Fibroblast of lung (primary cell): ENCODE data around the gene STX4. TPM values are rescaled to one million over a fixed set of nuclear protein-coding genes. Genes with fewer than 3 reads are reported as not detected.

ENCODE experiments used
- DNase-seq, 2 donors: peaks; one replicate each; pipeline versions ENCODE4 v3.0.0 to v3.0.0-alpha.2; 2010; ENCODE audit warnings: low read depth in 2 of 2
- H2AFZ ChIP-seq: 2 replicates; pipeline ENCODE4 v1.5.1; 2012; ENCODE audit warnings: low read length, control low read depth, inconsistent platforms
- H3K27ac ChIP-seq: 2 replicates; pipeline ENCODE4 v1.5.1; 2011; ENCODE audit warnings: low read length, control low read depth; ENCODE audit not compliant: insufficient read depth
- H3K27me3 ChIP-seq: 2 replicates; pipeline ENCODE4 v1.5.1; 2011; ENCODE audit warnings: mild to moderate bottlenecking, low read length; ENCODE audit not compliant: control insufficient read depth, insufficient read depth
- H3K36me3 ChIP-seq: 2 replicates; pipeline ENCODE4 v1.5.1; 2011; ENCODE audit warnings: low read length; ENCODE audit not compliant: control insufficient read depth, insufficient read depth
- H3K4me1 ChIP-seq: 2 replicates; pipeline ENCODE4 v1.5.1; 2011; ENCODE audit warnings: low read length; ENCODE audit not compliant: control insufficient read depth, insufficient read depth; ENCODE audit errors: extremely low read depth
- H3K4me2 ChIP-seq: 2 replicates; pipeline ENCODE4 v1.5.1; 2011; ENCODE audit warnings: low read length, control low read depth; ENCODE audit not compliant: insufficient read depth; ENCODE audit errors: extremely low read depth
- H3K4me3 ChIP-seq, 4 experiments: fragments of 200-600 bp in 1 of 4; sonication (generic) in 1 of 4; replicated peaks in 1 of 4; 2 replicates each; pipeline ENCODE4 v1.5.1; 2011 to 2016; ENCODE audit warnings: low read length in 4 of 4, low read depth in 3 of 4, mild to moderate bottlenecking in 3 of 4, control low read depth in 2 of 4, inconsistent platforms in 1 of 4, mixed read lengths in 1 of 4; ENCODE audit not compliant: insufficient read depth in 1 of 4; ENCODE audit errors: control extremely low read depth in 1 of 4
- H3K79me2 ChIP-seq: 2 replicates; pipeline ENCODE4 v1.5.1; 2012; ENCODE audit warnings: mild to moderate bottlenecking, low read length, inconsistent platforms; ENCODE audit not compliant: control insufficient read depth, insufficient read depth
- H3K9ac ChIP-seq: 2 replicates; pipeline ENCODE4 v1.5.1; 2011; ENCODE audit warnings: mild to moderate bottlenecking, low read length, control low read depth; ENCODE audit not compliant: insufficient read depth
- H3K9me3 ChIP-seq: 2 replicates; pipeline ENCODE4 v1.5.1; 2012; ENCODE audit warnings: low read depth, low read length; ENCODE audit not compliant: control insufficient read depth, insufficient read depth
- H4K20me1 ChIP-seq: 2 replicates; pipeline ENCODE4 v1.5.1; 2011; ENCODE audit warnings: low read length; ENCODE audit not compliant: control insufficient read depth, insufficient read depth; ENCODE audit errors: extremely low read depth
- EZH2 ChIP-seq: IDR thresholded peaks from 2 replicates; pipeline ENCODE4 v1.5.1; 2012; ENCODE audit warnings: low read length, control low read depth, mild to moderate bottlenecking; ENCODE audit errors: missing control alignments
- polyA plus RNA-seq, 2 donors: library from polyadenylated mRNA; depleted of rRNA in 1 of 2; stranded (reverse) in 1 of 2; unstranded in 1 of 2; fragments of >200 nt; gene quantifications; 2 replicates each; pipeline ENCODE4 v1.2.1, GENCODE V29; 2011 to 2012; ENCODE audit warnings: missing spikeins in 1 of 2
- total RNA-seq: library from RNA; depleted of rRNA; stranded (reverse); fragments of >200 nt; gene quantifications from 2 replicates; pipeline ENCODE4 v1.2.1, GENCODE V29; 2014
- TF ChIP-seq, protein P1 (sequence below), 2 donors: IDR thresholded peaks in 1 of 2; conservative IDR thresholded peaks in 1 of 2; 1 replicate in 1 of 2; 2 replicates in 1 of 2; pipeline ENCODE4 v1.5.1; 2011 to 2012; ENCODE audit warnings: low read length in 2 of 2, control low read depth in 1 of 2, inconsistent platforms in 1 of 2, low read depth in 1 of 2, mild to moderate bottlenecking in 1 of 2

Gene STX4
- total and polyA plus RNA-seq, 2 donors (not counting 1 experiment from before 2014, with no cell fraction given), result 37.5 to 42.8 TPM

DNA sequence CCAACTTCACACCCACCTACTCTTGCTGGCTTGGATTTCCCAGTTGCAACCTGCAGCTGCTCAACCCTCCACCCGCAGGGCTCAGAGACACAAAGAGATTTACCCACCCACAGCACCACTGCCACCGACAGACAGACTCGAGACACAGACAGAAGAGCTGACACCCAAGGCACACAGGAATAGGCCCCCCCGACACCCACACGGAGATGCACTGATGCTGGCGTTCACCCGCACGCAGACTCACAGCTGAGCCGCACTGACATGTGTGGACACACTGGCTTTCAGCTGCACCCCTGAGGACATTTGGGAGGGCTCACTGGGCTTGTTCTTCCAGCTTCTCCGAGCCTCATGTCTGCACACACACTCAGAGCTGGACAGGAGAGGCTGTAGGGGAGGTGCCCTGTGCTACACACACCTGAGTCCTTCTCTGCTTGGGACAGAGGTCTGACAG, 31.1 kb upstream of the STX4 start:
- TF ChIP-seq, protein P1, sequence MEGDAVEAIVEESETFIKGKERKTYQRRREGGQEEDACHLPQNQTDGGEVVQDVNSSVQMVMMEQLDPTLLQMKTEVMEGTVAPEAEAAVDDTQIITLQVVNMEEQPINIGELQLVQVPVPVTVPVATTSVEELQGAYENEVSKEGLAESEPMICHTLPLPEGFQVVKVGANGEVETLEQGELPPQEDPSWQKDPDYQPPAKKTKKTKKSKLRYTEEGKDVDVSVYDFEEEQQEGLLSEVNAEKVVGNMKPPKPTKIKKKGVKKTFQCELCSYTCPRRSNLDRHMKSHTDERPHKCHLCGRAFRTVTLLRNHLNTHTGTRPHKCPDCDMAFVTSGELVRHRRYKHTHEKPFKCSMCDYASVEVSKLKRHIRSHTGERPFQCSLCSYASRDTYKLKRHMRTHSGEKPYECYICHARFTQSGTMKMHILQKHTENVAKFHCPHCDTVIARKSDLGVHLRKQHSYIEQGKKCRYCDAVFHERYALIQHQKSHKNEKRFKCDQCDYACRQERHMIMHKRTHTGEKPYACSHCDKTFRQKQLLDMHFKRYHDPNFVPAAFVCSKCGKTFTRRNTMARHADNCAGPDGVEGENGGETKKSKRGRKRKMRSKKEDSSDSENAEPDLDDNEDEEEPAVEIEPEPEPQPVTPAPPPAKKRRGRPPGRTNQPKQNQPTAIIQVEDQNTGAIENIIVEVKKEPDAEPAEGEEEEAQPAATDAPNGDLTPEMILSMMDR (conservative IDR thresholded peaks at IDR 0.05 in 1 of 2, IDR thresholded peaks at IDR 0.05 in 1 of 2; ENCODE audit: low read depth in 1 of 2, low read length in 2 of 2), result no peak
- no peak for TF ChIP-seq EZH2
- Histone ChIP-seq H3K27ac (no peak overlapping the region), H3K4me2 (no peak overlapping the region), H3K27me3 (no peaks in the 10 kb centered on the region), H3K79me2 (no peaks in the 10 kb centered on the region), H3K4me3 (no peak overlapping the region), H4K20me1 (no peaks in the 10 kb centered on the region), H3K4me1 (peaks cover 27% of the 10 kb centered on the region), H3K9me3 (no peaks in the 10 kb centered on the region), H3K9ac (no peak overlapping the region), H3K36me3 (no peaks in the 10 kb centered on the region), H2AFZ (no peak overlapping the region)
- no peak for DNase-seq

DNA sequence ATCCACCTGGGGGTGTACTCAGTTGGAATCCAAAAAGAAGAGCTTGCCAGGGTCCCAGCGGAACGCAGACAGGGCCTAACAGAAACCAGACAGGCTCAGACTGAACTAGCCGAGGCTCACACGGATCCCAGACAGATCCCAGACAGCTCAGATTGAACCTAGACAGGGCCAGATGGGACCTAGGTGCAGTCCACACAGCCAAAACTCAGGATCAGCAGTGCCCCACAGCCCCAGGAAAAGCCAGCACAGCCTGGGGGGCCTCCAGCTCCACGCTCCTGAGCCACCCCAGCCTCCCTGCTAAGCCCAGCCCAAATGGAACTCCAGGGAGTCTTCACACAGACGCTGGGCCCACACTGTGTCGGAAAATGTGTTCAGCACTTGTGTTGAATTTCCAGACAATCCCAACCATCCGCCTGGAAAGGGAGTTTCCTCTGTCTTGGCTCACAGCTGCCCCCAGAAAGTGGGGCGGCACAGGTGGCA, 30.5 kb upstream of the STX4 start:
- H3K79me2 ChIP-seq, result no peaks in the 10 kb centered on the region
- no peak for DNase-seq
- no peak overlapping the region for H3K9ac ChIP-seq

DNA sequence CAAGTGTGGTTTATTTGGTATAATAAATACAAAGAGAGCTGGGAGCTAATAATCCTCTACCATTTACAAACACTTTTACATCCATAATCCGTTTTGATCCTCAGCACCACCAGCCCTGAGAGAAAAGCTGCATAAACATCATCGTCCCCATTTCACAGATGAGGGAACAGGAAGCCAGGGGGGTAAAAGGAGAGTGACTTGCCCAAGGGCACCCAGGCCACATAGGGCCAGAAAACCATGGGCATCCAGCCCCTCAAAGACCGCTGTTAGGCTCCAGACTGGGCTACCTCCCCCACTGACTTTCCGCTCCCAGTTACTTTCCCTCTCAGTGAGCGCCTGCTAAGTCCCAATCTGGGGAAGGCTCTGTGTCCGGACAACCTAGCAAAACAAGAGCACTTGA, 29.6 kb upstream of the STX4 start:
- Histone ChIP-seq H3K9me3 (no peaks in the 10 kb centered on the region), H2AFZ (no peak overlapping the region), H3K4me2 (no peak overlapping the region), H3K4me1 (peaks cover 13% of the 10 kb centered on the region), H3K27me3 (no peaks in the 10 kb centered on the region), H3K27ac (no peak overlapping the region), H3K79me2 (no peaks in the 10 kb centered on the region), H3K9ac (no peak overlapping the region), H4K20me1 (no peaks in the 10 kb centered on the region), H3K4me3 (no peak overlapping the region), H3K36me3 (no peaks in the 10 kb centered on the region)
- TF ChIP-seq EZH2, result no peak
- TF ChIP-seq, protein P1 (conservative IDR thresholded peaks at IDR 0.05 in 1 of 2, IDR thresholded peaks at IDR 0.05 in 1 of 2; ENCODE audit: low read depth in 1 of 2, low read length in 2 of 2), result no peak
- DNase-seq, result no peak

More for the DNA sequence above, 30.5 kb upstream of the STX4 start:
- H3K4me1 ChIP-seq, result peaks cover 21% of the 10 kb centered on the region
- H3K27ac ChIP-seq, result no peak overlapping the region
- H3K4me3 ChIP-seq, result no peak overlapping the region
- no peak overlapping the region for H2AFZ ChIP-seq
- TF ChIP-seq, protein P1 (conservative IDR thresholded peaks at IDR 0.05 in 1 of 2, IDR thresholded peaks at IDR 0.05 in 1 of 2; ENCODE audit: low read depth in 1 of 2, low read length in 2 of 2), result no peak
- no peak for TF ChIP-seq EZH2
- no peaks in the 10 kb centered on the region for H3K9me3 ChIP-seq
- no peaks in the 10 kb centered on the region for H4K20me1 ChIP-seq
- no peaks in the 10 kb centered on the region for H3K36me3 ChIP-seq
- no peaks in the 10 kb centered on the region for H3K27me3 ChIP-seq
- no peak overlapping the region for H3K4me2 ChIP-seq
